Measurements from ENCODE around the gene ZNF654.
A peak's percentile ranks its signal among the peaks of the same experiment; 100 is the strongest.
"Not testable (repeated sequence)": the region's sequence is repeated elsewhere in the genome, so short reads cannot be mapped to it uniquely, and the experiment has no call there.

Gene ZNF654

DNA sequence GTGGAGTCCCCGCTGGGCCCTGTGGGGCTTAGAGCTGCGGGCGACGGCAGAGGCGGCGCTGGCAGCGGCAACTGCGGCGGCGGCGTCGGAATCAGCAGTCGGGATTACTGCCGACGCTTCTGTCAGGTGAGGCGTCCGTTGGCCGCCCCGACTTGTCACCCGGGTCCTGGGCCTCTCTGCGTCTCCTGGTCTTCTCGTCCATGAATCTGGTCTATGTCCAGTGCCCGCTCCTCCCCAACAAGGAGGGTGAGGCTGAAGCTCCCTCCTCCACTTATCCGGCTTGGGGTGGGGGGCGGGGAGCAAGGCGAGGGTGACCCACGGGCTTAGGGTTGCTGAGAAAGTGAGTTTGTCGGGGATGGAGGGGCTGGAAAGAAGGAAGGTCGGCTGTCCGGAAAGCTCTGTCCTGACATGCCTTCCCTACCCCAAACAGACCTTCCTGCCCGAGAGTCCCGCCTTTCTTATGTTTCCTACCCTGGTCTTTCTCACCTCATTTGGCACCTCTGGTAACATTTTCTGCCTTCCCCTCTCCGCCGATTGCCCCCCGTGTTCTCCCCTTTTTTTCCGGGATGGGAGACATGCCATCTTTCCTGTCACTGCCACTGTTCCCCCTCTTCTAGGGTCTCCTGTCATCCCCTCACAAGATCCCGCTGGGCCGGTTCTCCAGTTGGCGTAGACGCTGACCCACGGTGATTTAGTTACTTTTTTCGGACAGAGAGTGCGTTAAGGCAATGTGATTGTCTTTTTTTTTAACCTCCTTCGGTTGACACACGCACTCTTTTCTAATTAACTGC lies 520 bp downstream of the ZNF654 start:
- no peak for DNase-seq (ENCODE audit: low read depth, low spot score)

DNA sequence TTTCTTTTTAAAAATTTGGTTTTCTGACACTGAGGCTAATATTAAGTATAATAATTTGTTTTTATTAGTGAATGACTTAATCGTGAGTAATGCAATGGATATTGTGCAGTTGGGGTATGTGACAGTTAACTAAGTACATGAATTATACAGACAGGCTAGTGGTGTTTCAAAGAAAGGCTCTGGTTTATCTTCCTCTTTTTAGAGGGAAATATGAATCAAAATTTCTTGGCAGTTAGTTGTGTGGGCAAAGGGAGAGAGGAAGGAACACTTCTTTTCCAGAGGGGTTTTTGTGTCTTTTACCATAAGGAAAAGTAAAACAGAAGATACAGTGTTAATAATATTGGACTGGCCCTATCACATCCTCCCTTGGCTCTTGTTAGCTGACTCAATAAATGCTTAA lies 2.7 kb downstream of the ZNF654 start:
- DNase-seq (ENCODE audit: low read depth, low spot score): no peak

DNA sequence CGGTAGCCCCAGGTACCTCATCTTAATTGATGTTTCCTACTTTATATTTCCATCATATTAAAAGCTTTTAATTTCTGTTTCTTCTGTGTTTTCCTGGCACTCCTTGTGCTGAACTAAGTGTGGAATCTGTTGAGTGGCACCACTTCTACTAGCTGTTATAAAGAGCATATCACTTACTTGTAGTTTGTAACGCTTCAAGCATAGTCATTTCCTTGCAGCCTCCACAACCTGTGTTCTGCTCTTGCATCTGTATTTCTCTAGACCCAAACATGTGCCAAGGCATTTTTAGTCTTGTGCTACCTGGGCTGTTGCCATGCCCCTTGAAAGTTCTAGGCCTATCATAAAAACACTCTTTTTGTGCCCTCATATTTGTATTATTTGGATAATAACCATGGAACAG lies 16.0 kb downstream of the ZNF654 start:
- no peak for DNase-seq (ENCODE audit: low read depth, low spot score)

DNA sequence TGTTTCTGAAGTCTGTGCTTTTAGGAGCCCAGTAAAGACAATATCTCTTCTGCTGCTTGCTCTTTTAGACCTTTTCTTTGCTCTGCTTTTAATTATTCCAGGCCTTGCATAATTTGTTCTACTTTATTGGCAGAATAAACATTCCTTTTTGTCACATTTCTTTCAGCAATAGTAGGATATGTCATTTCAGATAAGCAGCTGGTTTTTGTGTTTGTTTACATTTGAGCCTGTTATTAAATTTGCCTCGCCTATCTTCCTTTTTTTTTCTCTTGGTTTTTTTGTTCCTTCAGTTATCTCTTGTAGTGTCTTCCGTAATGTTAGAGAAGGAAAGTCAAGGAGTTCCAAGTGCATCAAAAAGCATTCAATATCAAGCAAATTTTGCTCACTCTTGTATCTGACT lies 16.4 kb downstream of the ZNF654 start:
- DNase-seq (ENCODE audit: low read depth, low spot score): no peak

DNA sequence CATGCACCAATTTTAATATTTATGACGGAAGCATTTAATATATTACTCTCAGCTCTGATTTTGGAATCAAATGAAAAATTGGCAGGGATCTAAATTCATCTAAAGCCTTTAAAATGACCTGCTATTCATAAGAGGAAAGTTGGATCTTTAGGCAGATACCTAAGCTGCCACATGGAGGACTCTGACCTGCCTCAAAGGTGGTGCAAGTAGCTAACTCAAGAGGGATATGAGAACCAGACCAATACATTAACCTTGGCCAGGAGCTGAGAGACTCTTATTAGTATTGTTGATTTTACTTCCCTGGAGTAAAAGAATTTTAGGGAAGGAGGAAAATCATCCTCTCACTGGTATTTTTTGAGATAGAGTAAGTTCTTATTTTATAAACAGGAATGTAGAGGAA lies 17.7 kb downstream of the ZNF654 start:
- no peak for DNase-seq (ENCODE audit: low read depth, low spot score)

DNA sequence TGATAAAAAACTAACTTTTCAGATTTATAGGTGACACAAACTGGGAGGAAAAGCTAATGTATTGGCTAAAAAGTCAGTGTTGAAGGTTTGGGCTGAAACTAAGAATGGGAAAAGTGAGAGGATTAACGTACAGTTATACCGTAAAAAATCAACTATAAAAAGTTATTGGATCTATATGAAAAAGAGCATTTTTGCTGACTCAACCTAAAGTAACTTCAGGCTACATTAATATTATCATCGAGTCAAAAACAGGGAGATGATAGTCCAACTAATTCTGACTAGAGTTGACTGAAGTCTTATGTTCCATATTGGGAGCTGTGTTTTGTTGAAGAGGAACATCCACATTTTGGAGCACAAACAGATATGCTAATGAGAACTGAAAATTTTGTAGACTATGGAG lies 19.9 kb downstream of the ZNF654 start:
- no peak for DNase-seq (ENCODE audit: low read depth, low spot score)

DNA sequence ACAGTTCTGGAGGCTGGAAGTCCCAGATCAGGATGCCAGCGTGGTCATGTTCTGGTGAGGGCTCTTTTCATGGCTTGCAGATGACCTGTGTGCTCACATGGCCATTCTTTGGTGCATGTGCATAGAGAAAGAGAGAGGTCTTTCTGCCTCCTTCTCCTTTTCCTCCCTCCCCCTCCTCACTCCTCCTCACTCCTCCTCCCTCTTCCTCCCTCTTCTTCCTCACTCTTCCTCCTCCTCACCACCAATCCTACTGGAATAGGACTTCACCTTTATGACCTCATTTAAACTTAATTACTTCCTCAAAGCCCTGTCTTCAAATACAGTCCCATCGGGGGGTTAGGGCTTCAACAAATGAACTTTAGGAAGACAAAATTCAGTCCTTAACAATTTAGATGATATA lies 23.8 kb downstream of the ZNF654 start:
- DNase-seq (ENCODE audit: low read depth, low spot score): no peak

DNA sequence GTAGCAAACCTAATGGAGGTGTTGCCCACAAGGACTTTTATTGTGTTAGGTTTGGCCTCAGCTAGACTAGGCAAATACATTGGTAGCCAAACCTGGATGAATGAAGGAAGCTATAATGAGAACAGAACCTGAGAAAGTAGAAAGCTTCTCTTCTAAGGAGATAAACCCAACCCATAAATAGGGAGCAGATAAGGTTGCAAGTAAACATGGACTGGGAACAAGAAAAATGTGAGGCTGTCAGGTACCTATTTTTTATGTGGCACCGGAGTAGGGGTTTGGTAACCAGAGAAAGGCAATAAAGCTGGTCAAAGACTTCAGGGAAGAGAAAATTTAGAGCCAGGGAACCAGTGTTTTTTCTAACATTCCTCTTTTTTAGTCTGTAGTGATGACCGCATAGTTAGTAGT lies 25.0 kb downstream of the ZNF654 start:
- no peak for DNase-seq (ENCODE audit: low read depth, low spot score)

DNA sequence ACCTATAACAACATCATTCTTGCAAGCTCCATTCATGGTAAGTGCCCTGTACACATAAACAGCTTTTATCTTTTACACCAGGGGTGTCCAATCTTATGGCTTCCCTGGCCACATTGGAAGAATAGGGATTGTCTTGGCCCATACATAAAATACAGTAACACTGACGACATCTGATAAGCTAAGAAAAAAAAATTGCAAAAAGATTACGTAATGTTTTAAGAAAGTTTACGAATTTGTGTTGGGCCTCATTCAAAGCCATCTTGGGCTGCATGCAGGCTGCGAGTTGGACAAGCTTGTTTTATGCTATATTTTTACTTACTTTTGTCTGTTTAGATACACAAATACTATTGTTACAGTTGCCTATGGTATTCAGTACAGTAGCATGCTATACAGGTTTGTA lies 31.6 kb downstream of the ZNF654 start:
- no peak for DNase-seq (ENCODE audit: low read depth, low spot score)

DNA sequence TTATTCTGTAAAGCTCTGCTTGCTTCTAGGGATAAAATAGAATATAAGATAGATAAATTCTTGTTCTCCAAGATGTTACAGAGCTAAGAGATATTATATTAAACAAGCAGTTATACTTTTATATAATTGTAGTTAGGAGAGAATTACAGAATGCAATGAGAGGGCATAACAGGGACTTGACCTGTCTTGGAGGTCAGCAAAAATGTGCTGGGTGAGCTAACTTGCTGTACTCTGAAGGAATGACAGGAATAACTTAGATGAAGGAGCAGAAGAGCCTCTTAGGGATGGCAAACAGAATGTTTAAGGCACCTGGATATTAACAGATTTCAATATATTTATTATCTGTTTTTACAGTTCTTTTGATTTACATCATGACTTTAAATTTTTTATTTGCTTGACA lies 33.2 kb downstream of the ZNF654 start:
- DNase-seq (ENCODE audit: low read depth, low spot score): no peak

DNA sequence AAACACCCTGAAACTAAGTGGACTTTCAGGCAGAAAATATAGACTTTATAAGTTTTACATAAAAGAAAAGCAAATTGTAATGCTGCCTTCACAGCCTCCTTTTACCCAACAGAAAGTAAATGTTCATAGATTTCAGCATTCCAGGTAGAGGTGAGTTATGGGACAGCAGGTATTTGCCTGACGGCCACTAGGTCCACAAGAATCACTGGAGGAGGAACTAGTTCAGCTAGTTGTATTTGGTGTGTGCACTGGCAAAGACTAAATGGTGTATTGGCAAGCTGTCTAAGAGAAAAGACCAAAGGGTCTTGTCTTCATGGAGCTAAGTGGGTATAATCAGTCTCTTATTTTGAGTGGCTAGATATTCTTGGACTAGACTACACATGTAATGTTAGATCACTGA lies 34.2 kb downstream of the ZNF654 start:
- DNase-seq (ENCODE audit: low read depth, low spot score): no peak

DNA sequence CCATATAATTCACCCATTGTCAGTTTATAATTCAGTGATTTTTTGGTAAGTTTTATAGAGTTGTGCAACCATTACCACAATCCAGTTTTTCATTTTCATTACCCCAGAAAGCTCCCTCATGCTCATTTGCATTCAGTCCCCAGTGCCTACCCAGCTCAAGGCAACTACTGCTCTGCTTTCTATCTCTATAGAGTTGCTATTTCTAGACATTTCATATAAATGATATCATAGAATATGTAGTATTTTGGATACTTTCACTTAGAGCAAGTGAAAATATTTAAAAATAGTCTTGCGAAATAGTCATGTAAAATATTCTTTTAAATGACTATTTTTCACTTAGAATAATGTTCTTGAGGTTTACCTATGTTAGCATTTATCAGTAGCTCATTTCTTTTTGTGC lies 42.1 kb downstream of the ZNF654 start:
- DNase-seq (ENCODE audit: low read depth, low spot score): no peak

DNA sequence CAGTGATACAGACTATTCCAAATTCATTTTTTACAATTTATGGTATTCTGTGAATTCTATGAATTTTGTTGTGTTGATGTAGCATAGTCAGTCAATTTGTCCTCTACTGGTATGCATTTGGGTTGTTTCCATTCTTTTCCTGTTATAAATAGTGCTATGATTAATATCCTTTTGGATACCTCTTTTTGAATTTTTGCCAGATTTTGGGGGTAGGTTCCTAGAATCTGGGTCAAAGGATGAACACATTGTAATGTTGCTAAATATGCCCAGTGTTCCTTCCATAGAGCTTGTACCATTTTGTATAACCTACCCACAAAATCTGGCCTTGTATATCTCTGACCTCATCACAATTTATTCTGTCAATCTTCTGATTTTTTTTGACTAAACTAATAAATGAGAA lies 46.3 kb downstream of the ZNF654 start:
- DNase-seq (ENCODE audit: low read depth, low spot score): no peak

DNA sequence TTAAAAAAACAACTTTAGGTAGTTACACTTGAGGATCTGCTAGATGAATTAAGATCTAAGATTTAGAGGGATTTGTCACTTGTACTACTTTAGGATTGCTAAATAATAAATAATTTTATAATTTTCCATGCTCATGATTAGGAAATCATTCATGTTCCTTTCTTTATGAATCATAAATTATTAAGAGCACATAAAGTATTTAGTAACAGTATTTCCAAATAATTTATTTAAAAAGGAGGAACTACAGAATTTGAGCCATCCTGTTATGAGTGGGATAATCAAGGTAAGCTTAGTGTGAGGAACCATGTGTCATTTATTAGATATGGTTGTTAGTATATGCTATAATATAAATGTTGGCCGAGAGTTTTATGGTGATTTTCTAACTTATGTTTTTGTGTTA lies 53.2 kb downstream of the ZNF654 start:
- no peak for DNase-seq (ENCODE audit: low read depth, low spot score)

DNA sequence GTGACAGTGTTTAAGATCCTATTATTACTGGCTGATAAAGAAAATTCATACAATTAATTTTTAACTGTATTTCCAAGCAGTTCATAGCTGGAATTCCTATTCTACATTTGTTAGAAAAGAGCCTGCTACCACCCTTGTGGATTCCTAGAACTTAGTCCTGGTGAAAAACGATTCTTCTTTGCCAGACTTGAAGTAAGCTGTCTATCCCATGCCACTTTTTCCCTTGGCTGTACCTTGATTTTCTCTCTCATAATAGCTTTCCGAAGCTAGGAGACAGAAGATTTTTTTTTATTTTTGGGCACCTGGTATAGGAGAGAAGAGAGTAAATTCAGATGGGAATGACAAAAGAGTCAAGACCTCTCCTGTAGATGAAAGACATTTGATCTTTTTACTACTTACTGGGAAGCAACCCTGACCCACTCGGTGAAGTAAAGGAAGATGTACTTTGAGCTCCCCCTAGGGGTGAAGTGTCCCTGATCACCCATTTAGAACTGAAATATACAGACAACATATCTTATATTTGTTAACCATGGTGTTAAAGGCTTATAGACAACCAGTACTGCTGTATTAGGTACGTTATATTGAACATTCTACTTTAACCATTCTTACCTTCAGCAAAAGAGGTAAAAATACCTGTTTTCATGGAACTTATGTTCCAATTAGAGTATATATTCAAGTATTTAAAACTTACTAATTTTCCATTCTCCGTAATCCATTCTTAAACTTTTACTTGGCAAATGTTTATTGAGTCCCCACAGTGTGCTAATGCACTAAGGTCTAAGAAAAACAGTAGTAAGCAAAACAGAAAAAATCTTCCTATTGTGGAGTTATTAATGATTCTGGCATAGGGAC lies 54.5 kb downstream of the ZNF654 start:
- DNase-seq (ENCODE audit: low read depth, low spot score): peak; percentile 33

DNA sequence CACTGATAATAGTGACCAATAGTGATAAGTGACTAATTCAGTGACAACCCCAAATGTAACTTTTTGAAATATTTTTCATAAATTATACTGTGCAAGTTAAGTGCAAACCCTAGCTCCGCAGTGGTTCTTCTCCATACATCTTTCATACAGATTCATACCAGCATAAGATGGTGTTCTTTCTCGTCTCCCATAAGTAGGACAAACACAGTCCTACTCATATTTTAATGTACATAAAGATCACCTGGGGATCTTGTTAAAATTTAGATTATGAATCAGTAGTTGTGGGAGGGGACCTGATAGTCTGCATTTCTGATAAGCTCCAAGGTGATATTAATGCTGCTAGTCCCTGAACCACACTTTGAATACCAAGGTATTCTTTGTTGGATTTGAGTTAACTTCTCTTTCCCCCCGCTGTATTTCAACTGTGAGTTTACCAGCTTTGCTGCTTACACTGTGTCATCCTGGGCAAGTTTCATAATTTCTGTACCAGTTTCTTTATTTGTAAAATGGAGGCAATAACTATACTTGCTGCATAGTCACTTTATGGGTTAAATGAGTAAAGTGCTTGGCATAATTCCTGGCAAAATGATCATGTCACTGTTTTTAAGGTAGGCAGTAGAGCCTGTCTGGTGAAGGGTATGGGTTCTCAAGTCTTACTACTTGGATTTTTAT lies 56.0 kb downstream of the ZNF654 start:
- no peak for DNase-seq (ENCODE audit: low read depth, low spot score)

DNA sequence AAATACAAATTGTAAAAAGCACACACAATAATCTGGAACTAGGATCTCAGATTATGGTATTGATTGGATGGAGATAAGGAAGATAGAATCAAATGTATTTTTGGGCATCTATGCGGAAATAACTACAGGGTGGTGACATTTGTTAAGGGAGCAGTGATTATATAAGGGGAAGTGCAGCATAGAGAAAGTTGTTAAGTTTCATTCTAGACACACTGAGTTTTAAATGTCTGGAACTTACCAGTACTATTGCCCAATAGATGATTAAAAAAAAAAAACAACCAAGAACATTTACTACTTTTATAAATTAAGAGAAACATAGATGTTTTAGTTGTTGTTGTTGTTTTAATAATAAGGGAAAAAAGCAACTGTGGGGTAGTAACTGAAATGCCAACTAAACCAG lies 58.6 kb downstream of the ZNF654 start:
- no peak for DNase-seq (ENCODE audit: low read depth, low spot score)

DNA sequence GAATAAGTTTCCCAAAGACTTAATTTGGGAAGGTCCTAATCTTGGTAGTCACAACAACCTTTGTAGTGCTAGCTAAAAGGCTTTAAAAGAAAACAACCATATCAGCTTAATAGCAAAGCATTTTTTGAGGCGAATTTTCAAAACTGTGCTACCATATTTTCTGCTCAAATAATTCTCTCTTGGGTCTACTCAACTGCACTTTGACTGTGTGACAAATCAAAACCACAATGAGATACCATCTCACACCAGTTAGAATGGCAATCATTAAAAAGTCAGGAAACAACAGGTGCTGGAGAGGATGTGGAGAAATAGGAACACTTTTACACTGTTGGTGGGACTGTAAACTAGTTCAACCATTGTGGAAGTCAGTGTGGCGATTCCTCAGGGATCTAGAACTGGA lies 59.5 kb downstream of the ZNF654 start:
- DNase-seq (ENCODE audit: low read depth, low spot score): not testable (repeated sequence)

DNA sequence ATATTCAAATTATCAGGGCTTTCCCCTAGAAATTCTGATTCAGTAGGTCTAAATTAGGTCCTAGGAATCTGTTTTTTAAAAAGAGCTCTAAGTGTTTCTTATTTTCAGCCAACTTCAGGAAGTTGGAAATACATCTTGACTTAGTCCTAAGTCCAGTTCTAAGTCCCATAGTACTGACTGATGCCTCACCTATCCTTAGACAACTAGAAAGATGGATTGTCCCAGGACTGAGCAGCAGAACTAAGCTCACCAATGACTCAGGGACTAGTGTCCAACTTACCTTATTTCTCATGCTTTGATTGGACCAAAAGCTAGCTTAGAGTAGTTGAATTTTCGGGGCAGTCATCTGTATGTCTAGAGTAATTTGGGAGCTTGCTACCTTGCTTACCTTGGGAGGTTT lies 64.5 kb downstream of the ZNF654 start:
- no peak for DNase-seq (ENCODE audit: low read depth, low spot score)

DNA sequence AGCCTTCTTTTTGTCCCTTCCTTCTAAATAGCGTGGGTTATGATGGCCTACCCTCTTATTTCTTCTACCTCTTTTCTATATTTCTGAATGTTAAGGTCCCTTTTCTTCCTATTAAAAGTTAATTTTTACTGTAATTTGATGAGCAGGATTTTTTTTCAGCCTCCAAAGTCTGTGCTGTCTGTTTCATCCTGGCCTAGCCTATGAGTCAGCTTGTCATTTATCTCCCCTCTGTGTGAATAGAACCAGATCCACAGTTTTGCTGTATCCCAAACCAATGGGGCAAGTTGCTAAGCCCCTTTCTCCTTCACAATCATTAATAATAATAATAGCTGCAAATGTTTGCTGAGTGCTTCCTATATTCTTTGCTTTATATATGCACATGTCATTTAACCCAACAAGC lies 72.6 kb downstream of the ZNF654 start:
- DNase-seq (ENCODE audit: low read depth, low spot score): no peak

DNA sequence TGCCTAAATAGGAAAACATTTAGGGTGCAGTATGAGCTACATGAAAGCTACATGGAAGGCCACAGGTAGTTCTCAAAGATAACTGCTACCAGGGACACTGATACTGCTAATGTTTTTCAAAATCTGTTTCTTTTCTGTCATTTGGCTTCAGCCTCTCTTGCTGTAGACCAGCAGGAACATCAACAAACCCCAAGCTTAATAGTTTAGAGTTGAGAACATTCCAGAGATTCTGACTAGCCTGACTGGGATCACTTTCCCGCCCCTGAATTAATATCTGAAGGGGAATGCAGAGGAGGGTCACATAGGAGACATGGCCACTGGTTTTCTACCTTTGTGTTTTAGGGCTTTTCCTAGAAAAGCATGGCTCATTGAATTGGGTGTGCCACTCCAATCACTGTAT lies 73.8 kb downstream of the ZNF654 start:
- DNase-seq (ENCODE audit: low read depth, low spot score): no peak

DNA sequence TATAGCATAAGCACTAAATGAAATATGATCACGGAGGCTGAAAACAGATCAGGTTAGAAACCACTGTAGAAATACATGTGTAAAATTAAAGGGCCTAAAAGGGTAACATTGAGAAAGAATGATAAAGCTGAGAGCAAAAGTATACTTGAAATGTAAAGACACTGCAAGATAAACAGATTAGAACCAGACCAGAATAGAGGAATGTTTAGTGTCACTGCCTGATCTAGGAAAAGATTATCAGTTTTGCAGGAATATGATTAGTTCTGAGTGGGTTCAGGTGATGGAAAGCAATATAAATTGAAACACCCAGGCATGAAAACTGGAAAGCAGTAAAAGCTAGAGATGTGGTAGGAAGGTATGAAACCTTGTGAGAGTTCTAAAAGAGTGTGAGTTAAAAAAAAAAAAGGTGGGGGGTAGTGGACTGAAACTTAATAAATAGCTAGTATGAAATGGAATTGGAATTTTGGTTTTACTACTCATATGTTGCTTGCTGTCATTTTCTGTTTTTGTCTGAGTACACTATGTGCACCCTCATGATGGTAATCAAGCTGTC lies 74.7 kb downstream of the ZNF654 start:
- no peak for DNase-seq (ENCODE audit: low read depth, low spot score)

Data from activated CD4-positive, CD25-positive, alpha-beta regulatory T cell treated with anti-CD3 and anti-CD28 coated beads, Interleukin-2, amount 50 U/mL, for 16 hours (primary cell).